Tibial nerve (tissue), 4 donors: ENCODE data around the gene FMO5. TPM values are rescaled to one million over a fixed set of nuclear protein-coding genes. Genes with fewer than 3 reads are reported as not detected.
A peak's percentile ranks its signal among the peaks of the same experiment; 100 is the strongest.

Experiments
- DNase-seq, 2 donors: peaks; one replicate each; pipeline ENCODE4 v3.0.0-alpha.2; 2019; ENCODE audit warnings: low spot score in 2 of 2
- H3K27ac ChIP-seq, 4 donors: fragments of 200-600 bp; sonication (generic) in 3 of 4; one replicate each; pipeline ENCODE4 v1.5.1; 2017 to 2019; ENCODE audit warnings: mild to moderate bottlenecking in 1 of 4
- H3K27me3 ChIP-seq, 2 donors: fragments of 200-600 bp; sonication (generic) in 1 of 2; one replicate each; pipeline versions ENCODE4 v1.5.1 to v1.6.0; 2017 to 2019
- H3K36me3 ChIP-seq, 3 donors: fragments of 200-600 bp; sonication (generic); one replicate each; pipeline ENCODE4 v1.5.1; 2018 to 2019
- H3K4me1 ChIP-seq, 4 donors: fragments of 200-600 bp; sonication (generic) in 3 of 4; one replicate each; pipeline ENCODE4 v1.5.1; 2017 to 2019
- H3K4me3 ChIP-seq, 4 donors: fragments of 200-600 bp; sonication (generic) in 3 of 4; one replicate each; pipeline ENCODE4 v1.5.1; 2017 to 2019; ENCODE audit warnings: mild to moderate bottlenecking in 1 of 4, moderate library complexity in 1 of 4
- H3K9me3 ChIP-seq, 4 donors: fragments of 200-600 bp; sonication (generic) in 3 of 4; one replicate each; pipeline ENCODE4 v1.5.1; 2017 to 2019
- EP300 ChIP-seq, 2 donors: sonication (generic); formaldehyde crosslinking; IDR thresholded peaks; one replicate each; pipeline ENCODE4 v1.6.1; 2017; ENCODE audit warnings: antibody characterized with exemption in 2 of 2, mild to moderate bottlenecking in 1 of 2
- POLR2A ChIP-seq, 2 donors: fragments of 450-650 bp; IDR thresholded peaks; one replicate each; pipeline ENCODE4 v1.6.1; 2017; ENCODE audit warnings: antibody characterized with exemption in 2 of 2, mild to moderate bottlenecking in 2 of 2, moderate library complexity in 2 of 2
- WGBS, 2 donors: methylation state at CpG; one replicate each; pipeline ENCODE4 v1.1.5; 2018; 5-methylcytosine and 5-hydroxymethylcytosine counted together
- total RNA-seq, 4 donors: library from RNA; depleted of rRNA; stranded (reverse); fragments of >200 nt; gene quantifications; one replicate each; pipeline ENCODE4 v1.1.0, GENCODE V29; 2016
- TF ChIP-seq, protein P1 (sequence below), 5 experiments: fragments of 200-600 bp in 3 of 5; fragments of 450-650 bp in 2 of 5; sonication (generic) in 3 of 5; IDR thresholded peaks; one replicate each; pipeline ENCODE4 v1.5.1; 2016 to 2019; ENCODE audit warnings: antibody characterized with exemption in 5 of 5, mild to moderate bottlenecking in 3 of 5, moderate library complexity in 2 of 5

Gene FMO5
- total RNA-seq, 4 donors from 2014 or later: 2.6 to 6.3 (median 3.0) TPM

- TF ChIP-seq, protein P1, sequence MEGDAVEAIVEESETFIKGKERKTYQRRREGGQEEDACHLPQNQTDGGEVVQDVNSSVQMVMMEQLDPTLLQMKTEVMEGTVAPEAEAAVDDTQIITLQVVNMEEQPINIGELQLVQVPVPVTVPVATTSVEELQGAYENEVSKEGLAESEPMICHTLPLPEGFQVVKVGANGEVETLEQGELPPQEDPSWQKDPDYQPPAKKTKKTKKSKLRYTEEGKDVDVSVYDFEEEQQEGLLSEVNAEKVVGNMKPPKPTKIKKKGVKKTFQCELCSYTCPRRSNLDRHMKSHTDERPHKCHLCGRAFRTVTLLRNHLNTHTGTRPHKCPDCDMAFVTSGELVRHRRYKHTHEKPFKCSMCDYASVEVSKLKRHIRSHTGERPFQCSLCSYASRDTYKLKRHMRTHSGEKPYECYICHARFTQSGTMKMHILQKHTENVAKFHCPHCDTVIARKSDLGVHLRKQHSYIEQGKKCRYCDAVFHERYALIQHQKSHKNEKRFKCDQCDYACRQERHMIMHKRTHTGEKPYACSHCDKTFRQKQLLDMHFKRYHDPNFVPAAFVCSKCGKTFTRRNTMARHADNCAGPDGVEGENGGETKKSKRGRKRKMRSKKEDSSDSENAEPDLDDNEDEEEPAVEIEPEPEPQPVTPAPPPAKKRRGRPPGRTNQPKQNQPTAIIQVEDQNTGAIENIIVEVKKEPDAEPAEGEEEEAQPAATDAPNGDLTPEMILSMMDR (IDR thresholded peaks at IDR 0.05): no peak
- TF ChIP-seq POLR2A (IDR thresholded peaks at IDR 0.05) (no peak), EP300 (IDR thresholded peaks at IDR 0.05) (no peak)
- WGBS, 2 donors: 79 to 82% methylated on average over 6 of the region's 6 CpGs
- Histone ChIP-seq H3K4me3 (no peak overlapping the region), H3K9me3 (no peaks in the 10 kb centered on the region), H3K27ac (no peak overlapping the region), H3K4me1 (peaks cover 0 to 49% (median 9%) of the 10 kb centered on the region in 4 donors), H3K27me3 (no peaks in the 10 kb centered on the region), H3K36me3 (peaks cover 0 to 31% (median 0%) of the 10 kb centered on the region in 3 donors)
- DNase-seq: no peak
Observed at GRCh38 chr1:147169840-147170674, 55.1 kb downstream of the FMO5 start.

GRCh38 chr1:147169171-147169570 is 56.0 kb downstream of the FMO5 start:
- Histone ChIP-seq H3K36me3 (peaks cover 0 to 31% (median 0%) of the 10 kb centered on the region in 3 donors), H3K9me3 (no peaks in the 10 kb centered on the region), H3K4me1 (peaks cover 0 to 45% (median 9%) of the 10 kb centered on the region in 4 donors), H3K27ac (no peak overlapping the region), H3K27me3 (no peaks in the 10 kb centered on the region), H3K4me3 (no peak overlapping the region)
- TF ChIP-seq, protein P1 (IDR thresholded peaks at IDR 0.05): no peak
- TF ChIP-seq EP300 (IDR thresholded peaks at IDR 0.05): no peak
- no peak for TF ChIP-seq POLR2A (IDR thresholded peaks at IDR 0.05)
- 42 to 49% methylated on average over 3 of the region's 3 CpGs for WGBS, 2 donors
- no peak for DNase-seq

DNA sequence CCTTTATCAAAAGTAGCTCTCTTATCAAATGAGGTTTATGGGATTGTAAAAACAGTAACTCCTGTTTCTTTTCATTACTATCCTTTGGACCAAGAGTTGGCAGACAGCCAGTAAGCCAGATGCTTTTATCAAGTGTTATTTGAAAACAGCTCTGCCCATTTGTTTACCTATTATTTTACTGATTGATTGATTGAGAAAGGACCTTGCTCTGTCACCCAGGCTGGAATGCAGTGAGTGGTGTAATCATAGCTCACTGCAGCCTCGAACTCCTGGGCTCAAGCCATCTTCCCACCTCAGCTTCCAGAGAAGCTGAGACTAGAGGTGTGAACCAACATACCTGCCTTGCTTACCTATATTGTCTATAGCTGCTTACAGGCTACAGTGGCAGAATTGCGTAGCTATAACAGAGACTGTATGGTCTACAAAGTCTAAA is 56.5 kb downstream of the FMO5 start:
- Histone ChIP-seq H3K4me1 (peaks cover 0 to 40% (median 6%) of the 10 kb centered on the region in 4 donors), H3K9me3 (no peaks in the 10 kb centered on the region), H3K4me3 (no peak overlapping the region), H3K27me3 (no peaks in the 10 kb centered on the region), H3K27ac (no peak overlapping the region), H3K36me3 (peaks cover 0 to 31% (median 0%) of the 10 kb centered on the region in 3 donors)
- DNase-seq: peak in 1 of 2 donors; percentile 14
- no peak for TF ChIP-seq EP300 (IDR thresholded peaks at IDR 0.05)
- TF ChIP-seq POLR2A (IDR thresholded peaks at IDR 0.05): no peak
- TF ChIP-seq, protein P1 (IDR thresholded peaks at IDR 0.05): no peak
- 63 to 91% methylated on average over 2 of the region's 2 CpGs for WGBS, 2 donors

DNA sequence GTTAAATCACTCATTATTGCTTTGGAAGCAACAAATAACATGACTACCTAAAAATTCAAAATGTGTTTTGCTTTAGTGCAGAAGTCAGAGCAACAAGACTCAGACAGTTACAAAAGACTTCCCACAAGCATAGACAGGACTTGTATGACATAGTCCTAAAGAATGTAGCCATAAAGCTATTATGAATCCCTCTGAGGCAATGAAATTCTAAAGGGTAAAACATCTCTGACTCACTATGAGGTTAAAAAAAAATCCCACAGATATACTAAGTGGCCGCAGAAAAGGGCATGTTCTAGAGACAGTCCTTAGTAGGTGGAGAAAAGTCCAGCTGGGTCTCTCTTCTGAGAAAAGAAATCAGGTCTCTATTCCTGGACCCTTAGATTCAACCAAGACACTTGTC is 57.8 kb downstream of the FMO5 start:
- H3K36me3 ChIP-seq: peaks cover 0 to 31% (median 0%) of the 10 kb centered on the region in 3 donors
- H3K4me3 ChIP-seq: no peak overlapping the region
- no peaks in the 10 kb centered on the region for H3K27me3 ChIP-seq
- peak overlapping the region in 1 of 4 donors; percentile 32 for H3K27ac ChIP-seq
- H3K4me1 ChIP-seq: peaks cover 0 to 38% (median 4%) of the 10 kb centered on the region in 4 donors
- WGBS, 2 donors: 41 to 45% methylated on average over 1 of the region's 1 CpG
- DNase-seq: no peak
- no peaks in the 10 kb centered on the region for H3K9me3 ChIP-seq
- TF ChIP-seq EP300 (IDR thresholded peaks at IDR 0.05) (no peak), POLR2A (IDR thresholded peaks at IDR 0.05) (no peak)
- TF ChIP-seq, protein P1 (IDR thresholded peaks at IDR 0.05): no peak

- Histone ChIP-seq H3K4me3 (no peak overlapping the region), H3K4me1 (peaks cover 0 to 13% (median 0%) of the 10 kb centered on the region in 4 donors), H3K27ac (no peak overlapping the region), H3K9me3 (no peaks in the 10 kb centered on the region), H3K27me3 (no peaks in the 10 kb centered on the region), H3K36me3 (peaks cover 0 to 73% (median 8%) of the 10 kb centered on the region in 3 donors)
- TF ChIP-seq EP300 (IDR thresholded peaks at IDR 0.05) (no peak), POLR2A (IDR thresholded peaks at IDR 0.05) (no peak)
- TF ChIP-seq, protein P1 (IDR thresholded peaks at IDR 0.05): no peak
- DNase-seq: no peak
- WGBS, 2 donors: 85 to 95% methylated on average over 1 of the region's 1 CpG
Observed at GRCh38 chr1:147163019-147163418, 62.1 kb downstream of the FMO5 start.
